Liver (tissue), 3 donors: Measurements from ENCODE around the gene GNG7.

ENCODE experiments used
- ATF3 ChIP-seq: IDR thresholded peaks from 2 replicates; pipeline ENCODE4 v1.6.1; 2016; ENCODE audit warnings: antibody characterized with exemption
- CTCF ChIP-seq: fragments of 150-350 bp; IDR thresholded peaks from 2 replicates; pipeline ENCODE4 v1.5.1; 2017; ENCODE audit warnings: improper control_type of control experiment, low read depth, low read length; ENCODE audit not compliant: missing input control
- EGR1 ChIP-seq, 2 donors: IDR thresholded peaks; 2 replicates each; pipeline ENCODE4 v1.6.1; 2016 to 2018; ENCODE audit warnings: antibody characterized with exemption in 2 of 2, low read depth in 2 of 2
- GABPA ChIP-seq, 2 donors: IDR thresholded peaks in 1 of 2; conservative IDR thresholded peaks in 1 of 2; 2 replicates each; pipeline ENCODE4 v1.6.1; 2016; ENCODE audit warnings: antibody characterized with exemption in 2 of 2, mild to moderate bottlenecking in 1 of 2, moderate library complexity in 1 of 2
- JUND ChIP-seq, 2 donors: IDR thresholded peaks; 2 replicates each; pipeline ENCODE4 v1.6.1; 2016; ENCODE audit warnings: antibody characterized with exemption in 2 of 2
- MAX ChIP-seq: IDR thresholded peaks from 2 replicates; pipeline ENCODE4 v1.6.1; 2016; ENCODE audit warnings: antibody characterized with exemption
- RAD21 ChIP-seq, 2 donors: IDR thresholded peaks; 2 replicates each; pipeline ENCODE4 v1.6.1; 2016; ENCODE audit warnings: antibody characterized with exemption in 2 of 2, mild to moderate bottlenecking in 2 of 2
- REST ChIP-seq: IDR thresholded peaks from 2 replicates; pipeline ENCODE4 v1.6.1; 2016; ENCODE audit warnings: antibody characterized with exemption, mild to moderate bottlenecking
- RXRA ChIP-seq, 2 donors: IDR thresholded peaks; 2 replicates each; pipeline ENCODE4 v1.6.1; 2017 to 2018; ENCODE audit warnings: antibody characterized with exemption in 2 of 2, mild to moderate bottlenecking in 1 of 2
- TAF1 ChIP-seq: conservative IDR thresholded peaks from 2 replicates; pipeline ENCODE4 v1.6.1; 2016; ENCODE audit warnings: antibody characterized with exemption, mild to moderate bottlenecking
- donor health status: healthy.
- donor health status: healthy.

- TF ChIP-seq TAF1 (no peak), MAX (no peak), CTCF (no peak), JUND (IDR thresholded peaks at IDR 0.05) (no peak), REST (no peak), RXRA (IDR thresholded peaks at IDR 0.05) (no peak), RAD21 (IDR thresholded peaks at IDR 0.05) (no peak), ATF3 (no peak), GABPA (IDR thresholded peaks at IDR 0.05 in 1 of 2, conservative IDR thresholded peaks at IDR 0.05 in 1 of 2) (no peak), EGR1 (IDR thresholded peaks at IDR 0.05; ENCODE audit: low read depth in 2 of 2) (no peak)
Observed at GRCh38 chr19:2542341-2543069, 160.0 kb downstream of the GNG7 start.
